ENCODE measurements around the gene KLHL42. TPM values are rescaled to one million over a fixed set of nuclear protein-coding genes. Genes with fewer than 3 reads are reported as not detected.

Gene KLHL42
- total RNA-seq, 1 experiment from 2014 or later, result 20.7 TPM

DNA sequence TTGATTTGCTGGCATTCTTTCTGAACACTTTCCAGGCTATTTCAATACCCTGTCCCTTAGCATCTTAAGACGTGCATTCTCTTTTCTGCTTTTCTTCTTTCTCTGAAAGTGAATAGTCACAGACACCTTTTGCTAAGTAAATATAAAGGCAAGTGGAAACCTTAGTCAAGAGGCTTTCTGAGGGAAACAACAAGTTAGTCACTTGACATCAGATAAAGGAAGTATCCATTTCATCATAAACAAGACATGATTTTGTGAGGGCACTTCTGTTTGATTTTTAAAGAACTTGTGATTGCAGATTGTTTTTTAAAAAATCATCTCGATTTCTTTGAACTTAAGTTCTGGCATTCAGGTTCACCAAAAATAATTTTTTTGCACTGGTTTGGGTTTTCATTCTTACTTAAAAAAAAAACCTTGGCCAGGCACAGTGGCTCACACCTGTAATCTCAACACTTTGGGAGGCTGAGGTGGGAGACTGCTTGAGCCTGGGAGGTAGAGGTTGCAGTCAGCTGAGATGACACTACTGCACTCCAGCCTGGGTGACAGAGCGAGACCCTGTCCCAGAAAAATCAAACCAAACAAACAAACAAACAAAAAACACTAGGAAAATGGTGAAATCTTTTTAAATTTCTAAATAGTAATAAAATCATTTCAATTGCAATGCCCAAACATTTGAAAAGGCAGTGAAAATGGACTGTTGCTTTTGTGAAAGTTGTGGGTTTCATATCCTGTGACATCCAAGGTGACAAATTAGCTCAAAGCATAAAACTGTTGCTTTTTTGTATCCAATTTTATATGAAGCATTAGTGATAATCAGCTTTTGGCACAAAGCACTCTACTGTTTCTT is 8.3 kb upstream of the KLHL42 start (continued):
- TF ChIP-seq, protein P1, sequence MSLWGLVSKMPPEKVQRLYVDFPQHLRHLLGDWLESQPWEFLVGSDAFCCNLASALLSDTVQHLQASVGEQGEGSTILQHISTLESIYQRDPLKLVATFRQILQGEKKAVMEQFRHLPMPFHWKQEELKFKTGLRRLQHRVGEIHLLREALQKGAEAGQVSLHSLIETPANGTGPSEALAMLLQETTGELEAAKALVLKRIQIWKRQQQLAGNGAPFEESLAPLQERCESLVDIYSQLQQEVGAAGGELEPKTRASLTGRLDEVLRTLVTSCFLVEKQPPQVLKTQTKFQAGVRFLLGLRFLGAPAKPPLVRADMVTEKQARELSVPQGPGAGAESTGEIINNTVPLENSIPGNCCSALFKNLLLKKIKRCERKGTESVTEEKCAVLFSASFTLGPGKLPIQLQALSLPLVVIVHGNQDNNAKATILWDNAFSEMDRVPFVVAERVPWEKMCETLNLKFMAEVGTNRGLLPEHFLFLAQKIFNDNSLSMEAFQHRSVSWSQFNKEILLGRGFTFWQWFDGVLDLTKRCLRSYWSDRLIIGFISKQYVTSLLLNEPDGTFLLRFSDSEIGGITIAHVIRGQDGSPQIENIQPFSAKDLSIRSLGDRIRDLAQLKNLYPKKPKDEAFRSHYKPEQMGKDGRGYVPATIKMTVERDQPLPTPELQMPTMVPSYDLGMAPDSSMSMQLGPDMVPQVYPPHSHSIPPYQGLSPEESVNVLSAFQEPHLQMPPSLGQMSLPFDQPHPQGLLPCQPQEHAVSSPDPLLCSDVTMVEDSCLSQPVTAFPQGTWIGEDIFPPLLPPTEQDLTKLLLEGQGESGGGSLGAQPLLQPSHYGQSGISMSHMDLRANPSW (CRISPR knock-in tag; conservative IDR thresholded peaks at IDR 0.05; ENCODE audit: low read depth), result no peak
- TF ChIP-seq ATF1 (CRISPR knock-in tag; IDR thresholded peaks at IDR 0.05) (no peak), NR3C1 (CRISPR knock-in tag; conservative IDR thresholded peaks at IDR 0.05; ENCODE audit: low read depth) (no peak), ZNF263 (CRISPR knock-in tag; IDR thresholded peaks at IDR 0.05; ENCODE audit: low read depth) (no peak)

GRCh38 chr12:27772328-27773049 is 7.5 kb upstream of the KLHL42 start:
- Mint-ChIP-seq H3K9me3 (no peaks in the 10 kb centered on the region), H3K27me3 (ENCODE audit: low read depth) (no peaks in the 10 kb centered on the region), H3K4me3 (no peak overlapping the region), H3K36me3 (no peaks in the 10 kb centered on the region), H3K4me1 (no peaks in the 10 kb centered on the region), H3K27ac (no peak overlapping the region)
- POLR2A ChIA-PET, result no interaction called here
- CTCF ChIA-PET, result no interaction called here
- DNase-seq (ENCODE audit: low spot score), result no peak
- ATAC-seq, result no peak
- TF ChIP-seq ZNF219 (CRISPR knock-in tag; IDR thresholded peaks at IDR 0.05; ENCODE audit: borderline replicate concordance) (no peak), ZNF416 (CRISPR knock-in tag; IDR thresholded peaks at IDR 0.05) (no peak)
- TF ChIP-seq, protein P1 (CRISPR knock-in tag; conservative IDR thresholded peaks at IDR 0.05; ENCODE audit: low read depth), result no peak

- Mint-ChIP-seq H3K4me1 (peaks cover 27% of the 10 kb centered on the region), H3K9me3 (no peaks in the 10 kb centered on the region), H3K27me3 (ENCODE audit: low read depth) (no peaks in the 10 kb centered on the region; the same call in 1 of the 2 replicates), H3K27ac (peak overlapping the region; percentile 25; the same call in 1 of the 2 replicates), H3K4me3 (no peak overlapping the region), H3K36me3 (peaks cover 3% of the 10 kb centered on the region; the same call in 1 of the 2 replicates)
- ATAC-seq (no peak), DNase-seq (ENCODE audit: low spot score) (no peak)
- ChIA-PET CTCF (no interaction called here), POLR2A (no interaction called here)
- TF ChIP-seq, protein P2, sequence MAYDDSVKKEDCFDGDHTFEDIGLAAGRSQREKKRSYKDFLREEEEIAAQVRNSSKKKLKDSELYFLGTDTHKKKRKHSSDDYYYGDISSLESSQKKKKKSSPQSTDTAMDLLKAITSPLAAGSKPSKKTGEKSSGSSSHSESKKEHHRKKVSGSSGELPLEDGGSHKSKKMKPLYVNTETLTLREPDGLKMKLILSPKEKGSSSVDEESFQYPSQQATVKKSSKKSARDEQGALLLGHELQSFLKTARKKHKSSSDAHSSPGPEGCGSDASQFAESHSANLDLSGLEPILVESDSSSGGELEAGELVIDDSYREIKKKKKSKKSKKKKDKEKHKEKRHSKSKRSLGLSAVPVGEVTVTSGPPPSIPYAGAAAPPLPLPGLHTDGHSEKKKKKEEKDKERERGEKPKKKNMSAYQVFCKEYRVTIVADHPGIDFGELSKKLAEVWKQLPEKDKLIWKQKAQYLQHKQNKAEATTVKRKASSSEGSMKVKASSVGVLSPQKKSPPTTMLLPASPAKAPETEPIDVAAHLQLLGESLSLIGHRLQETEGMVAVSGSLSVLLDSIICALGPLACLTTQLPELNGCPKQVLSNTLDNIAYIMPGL (CRISPR knock-in tag; IDR thresholded peaks at IDR 0.05), result no peak
- TF ChIP-seq RORB (CRISPR knock-in tag; IDR thresholded peaks at IDR 0.05) (no peak), ZNF512 (CRISPR knock-in tag; IDR thresholded peaks at IDR 0.05; ENCODE audit: borderline replicate concordance) (no peak), USF2 (CRISPR knock-in tag; IDR thresholded peaks at IDR 0.05) (no peak), ZNF416 (CRISPR knock-in tag; IDR thresholded peaks at IDR 0.05) (no peak), SOX15 (CRISPR knock-in tag; IDR thresholded peaks at IDR 0.05) (no peak)
- TF ChIP-seq, protein P3, sequence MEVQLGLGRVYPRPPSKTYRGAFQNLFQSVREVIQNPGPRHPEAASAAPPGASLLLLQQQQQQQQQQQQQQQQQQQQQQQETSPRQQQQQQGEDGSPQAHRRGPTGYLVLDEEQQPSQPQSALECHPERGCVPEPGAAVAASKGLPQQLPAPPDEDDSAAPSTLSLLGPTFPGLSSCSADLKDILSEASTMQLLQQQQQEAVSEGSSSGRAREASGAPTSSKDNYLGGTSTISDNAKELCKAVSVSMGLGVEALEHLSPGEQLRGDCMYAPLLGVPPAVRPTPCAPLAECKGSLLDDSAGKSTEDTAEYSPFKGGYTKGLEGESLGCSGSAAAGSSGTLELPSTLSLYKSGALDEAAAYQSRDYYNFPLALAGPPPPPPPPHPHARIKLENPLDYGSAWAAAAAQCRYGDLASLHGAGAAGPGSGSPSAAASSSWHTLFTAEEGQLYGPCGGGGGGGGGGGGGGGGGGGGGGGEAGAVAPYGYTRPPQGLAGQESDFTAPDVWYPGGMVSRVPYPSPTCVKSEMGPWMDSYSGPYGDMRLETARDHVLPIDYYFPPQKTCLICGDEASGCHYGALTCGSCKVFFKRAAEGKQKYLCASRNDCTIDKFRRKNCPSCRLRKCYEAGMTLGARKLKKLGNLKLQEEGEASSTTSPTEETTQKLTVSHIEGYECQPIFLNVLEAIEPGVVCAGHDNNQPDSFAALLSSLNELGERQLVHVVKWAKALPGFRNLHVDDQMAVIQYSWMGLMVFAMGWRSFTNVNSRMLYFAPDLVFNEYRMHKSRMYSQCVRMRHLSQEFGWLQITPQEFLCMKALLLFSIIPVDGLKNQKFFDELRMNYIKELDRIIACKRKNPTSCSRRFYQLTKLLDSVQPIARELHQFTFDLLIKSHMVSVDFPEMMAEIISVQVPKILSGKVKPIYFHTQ (CRISPR knock-in tag; IDR thresholded peaks at IDR 0.05), result no peak
- TF ChIP-seq, protein P4, sequence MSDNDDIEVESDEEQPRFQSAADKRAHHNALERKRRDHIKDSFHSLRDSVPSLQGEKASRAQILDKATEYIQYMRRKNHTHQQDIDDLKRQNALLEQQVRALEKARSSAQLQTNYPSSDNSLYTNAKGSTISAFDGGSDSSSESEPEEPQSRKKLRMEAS (CRISPR knock-in tag; IDR thresholded peaks at IDR 0.05), result no peak
- TF ChIP-seq, protein P5, sequence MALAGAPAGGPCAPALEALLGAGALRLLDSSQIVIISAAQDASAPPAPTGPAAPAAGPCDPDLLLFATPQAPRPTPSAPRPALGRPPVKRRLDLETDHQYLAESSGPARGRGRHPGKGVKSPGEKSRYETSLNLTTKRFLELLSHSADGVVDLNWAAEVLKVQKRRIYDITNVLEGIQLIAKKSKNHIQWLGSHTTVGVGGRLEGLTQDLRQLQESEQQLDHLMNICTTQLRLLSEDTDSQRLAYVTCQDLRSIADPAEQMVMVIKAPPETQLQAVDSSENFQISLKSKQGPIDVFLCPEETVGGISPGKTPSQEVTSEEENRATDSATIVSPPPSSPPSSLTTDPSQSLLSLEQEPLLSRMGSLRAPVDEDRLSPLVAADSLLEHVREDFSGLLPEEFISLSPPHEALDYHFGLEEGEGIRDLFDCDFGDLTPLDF (CRISPR knock-in tag; IDR thresholded peaks at IDR 0.05), result no peak
Measured at GRCh38 chr12:27777141-27777540, 2.9 kb upstream of the KLHL42 start.
